Ureter (tissue), 1 donor: ENCODE measurements around the gene GM2A. TPM values are rescaled to one million over a fixed set of nuclear protein-coding genes. Genes with fewer than 3 reads are reported as not detected.
A peak's percentile ranks its signal among the peaks of the same experiment; 100 is the strongest.
"Not testable (repeated sequence)": the region's sequence is repeated elsewhere in the genome, so short reads cannot be mapped to it uniquely, and the experiment has no call there.

Experiments used
- DNase-seq: peaks from one replicate; pipeline ENCODE4 v3.0.0-alpha.2; 2020; ENCODE audit warnings: low spot score
- total RNA-seq: library from RNA; stranded (reverse); gene quantifications from one replicate; pipeline ENCODE4 v1.2.4, GENCODE V29; 2023
- donor health status: DM: yes; HTN: yes; CAD: no.

The GM2A gene
- total RNA-seq, 1 donor from 2014 or later, result 60.7 TPM

DNA sequence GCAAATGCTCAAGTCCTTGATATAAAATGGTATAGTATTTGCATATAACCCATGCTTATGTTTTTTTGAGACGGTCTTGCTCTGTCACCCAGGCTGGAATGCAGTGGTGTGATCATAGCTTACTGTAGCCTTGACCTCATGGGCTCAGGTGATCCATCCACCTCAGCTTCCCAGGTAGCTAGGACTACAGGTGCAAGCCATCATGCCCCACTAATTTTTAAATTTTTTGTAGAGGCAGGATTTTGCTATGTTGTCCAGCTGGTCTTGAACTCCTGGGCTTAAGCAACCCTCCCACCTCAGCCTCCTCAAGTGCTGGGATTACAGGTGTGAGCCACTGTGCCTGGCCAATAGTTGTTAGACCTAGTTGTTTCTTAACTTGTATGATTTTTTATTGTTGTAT is 33.3 kb downstream of the GM2A start:
- no peak for DNase-seq

DNA sequence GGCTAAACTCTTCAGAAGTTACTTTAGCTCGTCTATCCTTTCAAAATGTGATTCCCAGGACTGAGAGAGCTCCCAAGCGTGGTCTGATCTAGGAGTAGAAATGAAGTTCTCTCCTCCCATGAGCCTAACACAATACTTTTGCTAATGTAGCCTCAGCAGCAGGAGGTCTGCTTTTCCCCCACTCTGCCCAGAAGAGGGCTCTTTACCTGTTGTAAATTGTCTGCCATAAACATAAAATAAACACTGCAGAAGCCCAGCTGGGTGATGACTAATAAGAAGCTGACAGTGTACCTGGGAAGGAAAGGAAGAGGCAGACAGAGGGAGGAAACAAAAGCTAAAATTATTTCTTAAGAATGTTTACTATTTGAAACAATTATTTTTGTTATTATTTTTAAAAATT is 35.2 kb downstream of the GM2A start:
- no peak for DNase-seq

DNA sequence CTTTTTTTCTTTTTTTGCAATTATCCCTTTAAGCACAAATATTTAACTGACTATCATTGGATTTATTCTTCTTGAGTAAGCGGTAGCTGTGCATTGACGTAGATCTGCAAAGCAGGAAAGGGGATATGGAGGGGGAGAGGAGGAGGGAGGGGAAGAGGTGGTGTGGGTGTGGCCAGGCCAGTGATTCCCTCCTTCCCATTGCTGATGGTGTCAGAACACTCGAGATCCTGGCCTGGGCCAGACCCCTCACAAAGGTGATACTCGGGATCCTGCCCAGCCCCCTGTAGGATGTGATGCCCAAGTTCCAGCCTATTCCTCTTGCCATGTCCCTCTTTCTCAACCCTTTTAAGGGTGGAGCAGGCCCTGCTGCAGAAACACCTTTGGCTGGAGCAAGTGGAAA is 40.6 kb downstream of the GM2A start:
- no peak for DNase-seq

DNA sequence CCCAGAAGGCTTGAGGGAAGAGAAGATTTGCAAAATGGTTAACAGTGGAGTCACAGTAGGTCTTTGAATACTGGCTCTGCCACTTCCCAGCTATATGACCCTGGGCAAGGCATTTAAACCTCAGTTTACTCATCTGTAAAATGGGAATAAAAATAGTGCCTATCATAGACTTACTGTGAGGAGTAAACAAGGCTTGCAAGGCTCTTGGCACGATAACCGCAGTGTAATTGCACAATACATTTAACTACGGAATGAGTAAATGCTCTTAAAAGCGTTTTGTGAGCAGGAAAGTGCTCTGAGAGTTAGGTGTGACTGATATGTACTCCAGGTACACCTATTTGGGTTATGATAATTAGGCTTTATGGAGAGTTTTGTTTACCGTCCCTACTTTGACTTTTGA is 42.2 kb downstream of the GM2A start:
- DNase-seq, result no peak

DNA sequence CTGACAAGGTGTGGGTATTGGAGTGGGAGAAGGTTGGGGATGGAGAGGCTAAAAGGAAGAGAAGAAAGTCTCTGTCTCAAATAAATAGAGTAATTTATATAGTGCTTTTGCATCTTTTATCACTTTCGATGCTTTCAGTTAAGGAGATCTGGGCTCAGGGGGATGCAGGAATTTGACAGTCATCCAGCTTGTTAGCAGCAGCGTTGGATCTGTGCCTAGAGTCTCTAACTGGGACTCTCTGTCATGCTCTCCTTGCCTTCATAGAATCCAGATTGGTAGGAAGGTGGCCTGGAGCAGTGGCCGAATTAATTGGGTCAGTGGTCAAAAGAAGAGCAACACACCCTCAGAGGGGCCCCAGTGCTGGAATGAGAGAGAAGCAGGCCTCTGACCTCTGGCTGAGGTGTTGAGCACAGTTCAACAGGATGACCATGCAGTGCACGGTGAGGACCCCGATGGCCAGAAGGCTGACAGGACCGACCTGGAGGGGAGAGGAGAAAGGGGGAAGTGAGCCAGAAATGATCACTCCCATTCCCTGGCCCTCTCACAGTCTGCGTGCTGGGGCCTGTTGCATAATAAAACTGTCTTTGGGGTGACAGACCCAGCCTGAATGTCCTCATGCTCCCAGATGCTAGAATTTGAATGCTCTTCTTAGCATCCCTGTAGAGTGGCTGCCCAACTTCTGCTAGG is 42.9 kb downstream of the GM2A start:
- DNase-seq, result no peak

DNA sequence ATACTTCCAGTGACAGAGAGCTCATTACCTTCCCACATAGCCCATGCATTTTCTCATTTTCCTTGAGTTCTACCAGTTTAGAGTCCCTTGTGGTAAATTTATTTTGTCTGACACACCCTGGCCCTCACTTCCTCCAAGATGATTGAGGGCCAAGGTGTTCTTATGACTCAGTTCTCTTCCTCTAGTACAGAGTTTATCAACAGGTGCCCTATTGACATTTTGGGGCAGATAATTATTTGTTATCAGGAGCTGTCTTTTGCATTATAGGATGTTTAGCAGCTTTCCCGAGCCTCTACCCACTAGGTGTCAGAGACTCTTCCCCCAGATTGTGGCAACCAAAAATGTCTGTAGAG is 43.5 kb downstream of the GM2A start:
- DNase-seq, result no peak

DNA sequence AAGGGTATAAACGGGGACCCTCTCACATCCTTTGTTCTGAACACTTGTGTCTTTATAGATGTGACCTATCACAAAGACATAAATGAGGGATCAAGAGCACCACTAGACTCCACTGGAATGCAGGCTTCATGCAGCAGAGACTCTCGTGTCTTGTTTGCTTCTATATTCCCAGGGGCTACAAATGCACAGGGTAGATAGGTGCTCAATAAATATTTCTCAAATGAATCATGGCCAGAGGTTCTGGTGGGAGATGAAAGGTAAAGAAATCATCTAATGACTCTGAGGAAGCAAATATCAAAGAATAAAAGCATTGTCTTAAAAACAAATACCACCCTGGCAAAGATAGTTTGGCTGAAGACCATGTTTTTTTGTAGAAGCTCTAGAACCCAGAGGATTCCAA is 44.0 kb downstream of the GM2A start:
- no peak for DNase-seq

DNA sequence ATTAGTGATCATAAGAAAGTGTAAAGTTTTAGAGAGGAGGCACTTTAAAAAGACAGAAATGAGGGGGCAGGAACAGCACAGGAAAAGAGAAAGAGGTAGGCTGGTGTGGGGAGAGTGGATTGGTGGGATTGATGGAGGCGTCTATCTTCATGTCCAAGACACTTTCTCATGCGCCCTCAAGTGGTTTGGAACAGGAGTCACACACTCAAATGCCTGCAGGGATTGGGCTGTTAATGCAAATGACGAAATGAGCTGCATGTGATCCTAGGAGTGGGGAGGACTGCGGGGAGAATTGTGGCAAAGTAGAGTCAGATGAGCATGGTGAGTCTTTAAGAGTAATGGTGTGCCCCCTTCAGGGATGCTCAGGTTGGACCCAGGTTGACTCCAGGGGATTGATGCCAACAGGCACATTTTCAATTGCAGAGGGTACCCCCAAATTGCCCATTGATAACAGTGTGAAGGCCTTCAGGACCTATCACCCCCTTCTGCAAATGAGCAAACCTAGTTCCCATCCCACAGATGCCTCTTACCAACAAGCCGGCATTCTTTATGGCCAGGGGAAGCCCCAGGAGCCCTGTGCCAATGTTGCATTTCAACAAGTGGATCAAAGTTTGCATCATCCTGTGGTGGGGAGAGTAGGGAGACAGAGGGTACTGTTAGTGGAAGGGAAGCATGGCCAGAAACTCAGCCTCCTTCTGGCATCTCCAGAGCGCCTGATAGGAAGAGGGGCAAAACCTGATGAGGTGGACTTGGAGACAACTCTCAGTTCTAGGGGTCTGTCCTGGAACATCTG is 45.3 kb downstream of the GM2A start:
- no peak for DNase-seq

DNA sequence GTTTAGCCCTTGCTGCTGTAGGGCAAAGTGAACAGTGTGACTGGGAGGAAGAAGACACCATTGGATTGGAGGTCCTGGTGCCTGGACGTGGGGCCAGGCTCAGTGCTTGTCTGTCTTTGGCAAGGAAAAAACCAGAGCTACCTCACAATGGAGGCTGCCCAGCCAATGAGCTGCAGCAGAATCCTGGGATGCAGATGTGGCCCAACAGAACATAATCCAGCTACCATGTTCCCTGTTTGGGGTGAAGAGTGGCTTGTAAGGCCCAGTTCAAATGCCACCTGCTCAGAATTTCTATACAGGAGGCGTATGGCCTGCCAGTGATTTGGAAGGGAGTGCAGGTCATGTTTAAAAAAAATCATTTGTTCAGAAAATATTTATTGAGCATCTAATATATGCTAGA is 50.7 kb downstream of the GM2A start, which contains the start of gene SLC36A3:
SLC36A3 (minus strand) TSS at position 101 of the 400 bp plus-strand sequence. CDS start 412 bp downstream, outside the sequence.
- DNase-seq, result no peak

DNA sequence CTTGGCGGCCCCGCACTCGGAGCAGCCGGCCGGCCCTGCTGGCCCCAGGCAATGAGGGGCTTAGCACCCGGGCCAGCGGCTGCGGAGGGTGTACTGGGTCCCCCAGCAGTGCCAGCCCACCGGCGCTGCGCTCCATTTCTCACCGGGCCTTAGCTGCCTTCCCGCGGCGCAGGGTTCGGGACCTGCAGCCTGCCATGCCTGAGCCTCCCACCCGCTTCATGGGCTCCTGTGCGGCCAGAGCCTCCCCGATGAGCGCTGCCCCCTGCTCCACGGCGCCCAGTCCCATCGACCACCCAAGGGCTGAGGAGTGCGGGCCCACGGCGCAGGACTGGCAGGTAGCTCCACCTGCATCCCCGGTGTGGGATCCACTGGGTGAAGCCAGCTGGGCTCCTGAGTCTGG is 56.3 kb downstream of the GM2A start:
- DNase-seq, result not testable (repeated sequence)

DNA sequence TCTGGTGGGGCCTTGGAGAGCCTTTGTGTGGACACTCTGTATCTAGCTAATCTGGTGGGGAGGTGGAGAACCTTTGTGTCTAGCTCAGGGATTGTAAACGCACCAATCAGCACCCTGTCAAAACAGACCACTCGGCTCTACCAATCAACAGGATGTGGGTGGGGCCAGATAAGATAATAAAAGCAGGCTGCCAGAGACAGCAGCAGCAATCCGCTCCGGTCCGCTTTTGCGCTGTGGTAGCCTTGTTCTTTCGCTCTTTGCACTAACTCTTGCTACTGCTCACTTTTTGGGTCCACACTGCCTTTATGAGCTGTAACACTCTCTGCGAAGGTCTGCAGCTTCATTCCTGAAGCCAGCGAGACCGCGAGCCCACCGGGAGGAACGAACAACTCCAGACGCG is 56.8 kb downstream of the GM2A start:
- not testable (repeated sequence) for DNase-seq

DNA sequence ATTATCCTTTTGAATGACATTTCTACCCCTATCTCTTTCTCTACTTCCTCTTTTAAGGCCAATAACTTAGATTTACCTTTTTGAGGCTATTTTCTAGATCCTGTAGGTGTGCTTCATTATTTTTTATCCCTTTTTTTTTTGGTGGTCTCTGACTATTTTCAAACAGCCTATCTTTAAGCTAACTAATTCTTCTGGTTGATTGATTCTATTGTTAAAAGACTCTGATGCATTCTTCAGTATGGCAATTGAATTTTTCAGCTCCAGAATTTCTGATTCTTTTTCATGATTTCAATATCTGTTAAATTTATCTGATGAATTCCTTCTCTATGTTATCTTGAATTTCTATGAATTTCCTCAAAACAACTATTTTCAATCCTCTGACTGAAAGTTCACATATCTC is 57.9 kb downstream of the GM2A start:
- DNase-seq, result no peak

DNA sequence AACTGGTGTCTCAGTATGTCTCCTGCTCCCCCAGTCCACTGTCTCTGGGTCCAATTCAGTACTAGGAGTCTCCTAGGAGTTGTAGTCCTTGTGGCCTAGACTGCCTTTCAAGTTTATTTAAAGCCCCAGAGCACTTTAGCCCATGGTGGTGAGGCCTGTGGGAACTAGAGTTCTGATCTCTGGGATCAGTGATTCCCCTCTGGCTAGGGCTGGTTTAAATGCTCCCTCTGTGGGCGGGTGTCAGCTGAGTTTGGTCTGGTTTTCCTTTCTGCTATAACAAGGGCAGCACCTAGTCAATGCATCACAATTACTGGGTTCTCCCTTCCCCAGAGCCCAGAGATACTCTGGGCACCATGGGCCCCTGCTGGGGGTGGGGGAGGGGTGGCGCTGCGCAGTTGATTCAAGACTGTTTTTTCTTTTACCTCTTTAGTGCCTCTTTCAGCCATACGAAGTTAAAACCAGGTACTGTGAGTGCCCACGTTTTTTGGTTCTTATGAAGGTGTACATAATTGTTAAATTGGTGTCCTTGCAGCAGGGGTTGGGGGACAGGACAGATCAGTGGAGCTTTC is 59.9 kb downstream of the GM2A start:
- no peak for DNase-seq

DNA sequence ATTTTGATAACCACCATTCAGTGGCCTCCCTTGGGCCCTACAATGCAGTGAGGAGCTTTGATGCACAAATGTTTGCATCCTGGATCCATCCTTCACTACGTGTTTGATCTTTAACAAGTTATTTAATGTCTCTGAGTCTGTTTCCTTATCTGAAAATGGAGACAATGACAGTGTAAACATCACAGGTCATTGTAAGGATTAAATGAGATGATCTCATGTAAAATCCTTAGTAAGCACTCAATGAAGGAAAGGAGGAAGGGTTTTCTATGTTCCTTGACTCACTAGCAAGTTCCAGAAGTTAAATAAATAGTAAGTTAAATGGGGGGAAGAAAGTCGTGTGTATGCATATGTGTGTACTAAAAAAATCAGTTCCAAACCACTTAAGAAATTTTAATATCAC is 60.4 kb downstream of the GM2A start:
- no peak for DNase-seq

DNA sequence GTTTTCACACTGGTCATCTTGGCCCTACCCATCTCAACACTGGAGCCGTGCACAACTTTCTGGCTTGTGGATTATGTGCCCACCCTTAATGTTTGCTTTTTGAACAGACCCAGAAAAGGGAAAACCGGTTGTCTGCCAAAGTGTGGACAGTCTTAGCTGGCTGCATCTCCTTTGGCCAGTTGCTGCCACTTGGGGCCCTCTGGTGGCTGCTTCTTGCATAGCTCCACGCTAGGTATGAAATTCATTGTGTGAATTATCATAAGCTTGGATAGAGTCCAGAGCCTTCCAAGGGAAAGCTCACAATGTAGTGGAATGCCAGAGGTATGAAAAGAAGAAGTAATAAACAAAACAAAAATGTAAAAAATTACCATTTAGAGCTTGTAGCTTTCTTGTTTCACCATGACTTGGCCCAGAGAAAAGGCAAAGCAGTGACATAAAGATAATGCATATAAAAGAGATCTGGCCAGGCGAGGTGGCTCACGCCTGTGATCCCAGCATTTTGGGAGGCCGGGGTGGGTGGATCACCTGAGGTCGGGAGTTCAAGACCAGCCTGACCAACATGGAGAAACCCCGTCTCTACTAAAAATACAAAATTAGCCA is 63.1 kb downstream of the GM2A start:
- DNase-seq, result peak; percentile 78

DNA sequence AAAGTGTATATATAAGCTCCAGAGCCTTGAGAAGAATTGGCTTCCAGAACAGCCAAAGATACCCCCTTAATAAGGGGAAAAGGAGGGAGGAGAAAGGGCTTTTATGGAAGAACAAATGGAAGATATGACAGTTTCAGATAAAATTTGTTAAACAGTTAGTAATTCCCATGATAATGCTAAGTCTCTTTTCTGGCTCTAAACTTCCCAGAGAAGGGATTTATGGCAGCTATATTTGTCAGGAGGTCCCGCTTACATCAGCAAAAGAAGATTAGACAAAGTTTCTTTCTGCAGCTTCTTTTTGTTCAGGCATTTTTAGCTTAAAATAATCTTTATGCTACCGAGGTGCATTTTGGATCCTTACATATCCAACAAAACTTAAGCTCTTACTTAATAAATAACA is 64.9 kb downstream of the GM2A start:
- DNase-seq, result no peak

DNA sequence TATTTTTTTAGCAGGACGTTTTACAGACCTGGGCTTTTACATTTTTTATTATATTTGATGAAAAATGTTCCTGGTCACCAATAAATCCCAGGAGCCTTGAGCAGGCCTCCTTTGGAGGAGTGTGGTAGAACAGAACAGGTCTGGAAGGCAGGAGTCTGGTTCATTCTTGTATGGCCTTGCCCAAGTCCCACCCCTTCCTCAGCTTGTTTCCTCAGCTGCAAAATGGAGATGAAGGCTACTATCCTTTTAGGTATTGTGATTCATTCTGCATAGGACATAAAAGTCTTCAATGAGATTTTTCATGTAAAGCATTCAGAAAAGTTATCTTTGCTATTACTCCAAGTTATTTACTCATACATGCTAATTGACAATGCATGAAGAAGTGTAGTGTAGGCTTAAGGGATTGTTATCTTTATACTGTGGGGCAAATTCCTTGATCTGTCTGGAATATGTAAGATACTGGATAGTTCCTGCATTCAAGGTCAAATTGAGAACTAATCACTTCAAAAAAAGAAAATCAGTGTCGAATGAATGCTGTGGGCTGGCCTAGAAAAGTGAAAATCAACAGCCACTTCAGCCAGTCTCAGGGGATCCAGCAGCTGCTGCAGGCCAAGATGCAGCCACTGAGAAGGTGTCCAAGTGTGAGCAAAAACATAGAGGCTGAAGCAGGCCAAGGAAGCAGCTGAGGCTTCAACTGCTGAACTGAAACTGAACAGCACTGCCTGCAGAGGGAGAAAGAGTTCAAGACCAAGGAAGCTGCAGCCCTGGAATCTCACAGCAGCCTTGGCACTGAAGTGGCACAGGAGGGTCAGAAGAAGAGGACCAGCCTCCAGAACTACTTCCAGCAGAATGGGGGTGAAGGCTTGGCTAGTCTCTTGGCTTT is 66.1 kb downstream of the GM2A start:
- no peak for DNase-seq
